T-cell (primary cell): ENCODE measurements around the gene ABCC12. TPM values are rescaled to one million over a fixed set of nuclear protein-coding genes. Genes with fewer than 3 reads are reported as not detected.

Experiments used
- ATAC-seq, 4 experiments: fragments of 200-7000 bp in 3 of 4; fragments of 150-1000 bp in 1 of 4; cut with Tn5 transposase; replicated peaks in 1 of 4; 1 replicate in 3 of 4; 2 replicates in 1 of 4; pipeline ENCODE4 v1.10.0; 2021; ENCODE audit warnings: moderate library complexity in 3 of 4, mild to moderate bottlenecking in 2 of 4, moderate number of reproducible peaks in 1 of 4
- CTCF ChIA-PET, 2 donors: fragments of 300-600 bp; sonication (Branson Sonifier 250); formaldehyde crosslinking; loops; one replicate each; lab custom pipeline; 2022; ENCODE audit warnings: antibody characterized with exemption in 2 of 2; lab: Charles Lee
- POLR2A ChIA-PET, 2 donors: fragments of 300-600 bp; sonication (Branson Sonifier 250); formaldehyde crosslinking; loops; one replicate each; lab custom pipeline; 2022; ENCODE audit warnings: antibody characterized with exemption in 2 of 2; lab: Charles Lee
- DNase-seq, 35 experiments: peaks; one replicate each; pipeline versions ENCODE4 v3.0.0 to v3.0.0-alpha.2; 2013 to 2023
- H3K27ac ChIP-seq: one replicate; pipeline ENCODE4 v1.5.1; 2013; ENCODE audit warnings: low read length
- H3K27me3 ChIP-seq, 2 experiments: replicated peaks in 1 of 2; 1 replicate in 1 of 2; 2 replicates in 1 of 2; pipeline versions ENCODE4 v1.6.1 to v1.7.0; 2013; ENCODE audit warnings: low read length in 1 of 2, mixed read lengths in 1 of 2; ENCODE audit not compliant: control insufficient read depth in 2 of 2, insufficient read depth in 2 of 2; ENCODE audit errors: extremely low read depth in 1 of 2
- H3K36me3 ChIP-seq, 2 donors: 1 replicate in 1 of 2; 2 replicates in 1 of 2; pipeline versions ENCODE4 v1.6.1 to v1.7.0; 2013; ENCODE audit warnings: low read length in 1 of 2; ENCODE audit not compliant: control insufficient read depth in 2 of 2, insufficient read depth in 1 of 2; ENCODE audit errors: extremely low read depth in 1 of 2
- H3K4me1 ChIP-seq, 2 experiments: 1 replicate in 1 of 2; 2 replicates in 1 of 2; pipeline versions ENCODE4 v1.6.1 to v1.7.0; 2013; ENCODE audit warnings: low read length in 2 of 2, mixed read lengths in 1 of 2; ENCODE audit not compliant: insufficient read depth in 2 of 2, control insufficient read depth in 1 of 2; ENCODE audit errors: extremely low read depth in 1 of 2
- H3K4me3 ChIP-seq, 2 donors: 1 replicate in 1 of 2; 2 replicates in 1 of 2; pipeline versions ENCODE4 v1.5.1 to v1.7.0; 2013; ENCODE audit warnings: mild to moderate bottlenecking in 2 of 2, low read length in 1 of 2, moderate library complexity in 1 of 2; ENCODE audit not compliant: control insufficient read depth in 1 of 2; ENCODE audit errors: extremely low read depth in 1 of 2
- H3K9me3 ChIP-seq: 2 replicates; pipeline ENCODE4 v1.7.0; 2013
- H3K27ac Mint-ChIP-seq, 2 donors: one replicate each; pipeline ENCODE4 v1.8.0; 2020 to 2021; ENCODE audit warnings: mild to moderate bottlenecking in 2 of 2, mixed read lengths in 2 of 2
- H3K27me3 Mint-ChIP-seq, 2 donors: one replicate each; pipeline ENCODE4 v1.8.0; 2021 to 2022; ENCODE audit warnings: mixed read lengths in 2 of 2
- H3K36me3 Mint-ChIP-seq: one replicate; pipeline ENCODE4 v1.8.0; 2021; ENCODE audit warnings: mixed read lengths
- H3K4me1 Mint-ChIP-seq, 3 donors: one replicate each; pipeline ENCODE4 v1.8.0; 2020 to 2022; ENCODE audit warnings: mixed read lengths in 3 of 3, mild to moderate bottlenecking in 1 of 3
- H3K4me3 Mint-ChIP-seq, 3 donors: one replicate each; pipeline ENCODE4 v1.8.0; 2020 to 2022; ENCODE audit warnings: mild to moderate bottlenecking in 3 of 3, mixed read lengths in 3 of 3, moderate library complexity in 3 of 3
- H3K9me3 Mint-ChIP-seq, 3 donors: one replicate each; pipeline ENCODE4 v1.8.0; 2020 to 2022; ENCODE audit warnings: mixed read lengths in 3 of 3
- WGBS: methylation state at CpG from one replicate; pipeline ENCODE4 v1.1.5; 2013; ENCODE audit warnings: missing lambda C conversion rate; ENCODE audit not compliant: insufficient coverage; 5-methylcytosine and 5-hydroxymethylcytosine counted together
- total RNA-seq, 35 experiments: library from RNA in 6 of 35; stranded (reverse) in 6 of 35; fragments of 120-200 nt in 1 of 35; gene quantifications; one replicate each; pipeline versions ENCODE4 v1.2.1 to v1.2.4 and lab custom pipeline; 2013 to 2026

ABCC12 gene
- total RNA-seq, 5 donors from 2014 or later (not counting 1 experiment from before 2014, with no cell fraction given): not detected

DNA sequence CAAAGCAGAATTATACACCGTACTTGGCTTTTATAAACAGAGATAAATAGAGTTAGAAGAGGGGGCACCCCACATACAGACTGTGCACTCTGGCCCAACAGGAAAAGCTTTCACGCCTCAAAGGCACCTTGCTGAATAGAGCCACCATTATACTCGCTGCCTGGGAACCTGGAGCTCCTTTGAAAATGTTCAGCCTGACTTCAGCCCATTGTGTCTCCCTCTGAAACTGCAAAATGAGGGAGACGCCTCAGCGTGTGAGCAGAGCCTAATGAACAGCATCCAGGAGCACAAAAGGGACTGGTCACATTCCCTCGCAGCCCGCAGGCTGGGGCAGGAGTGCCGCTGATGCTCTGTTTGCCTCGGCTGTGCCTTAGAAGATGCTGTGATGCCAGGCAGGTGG is 46.3 kb downstream of the ABCC12 start:
- Mint-ChIP-seq H3K9me3 (no peaks in the 10 kb centered on the region), H3K4me1 (no peaks in the 10 kb centered on the region), H3K4me3 (no peak overlapping the region), H3K27me3 (peaks cover 0 to 5% of the 10 kb centered on the region in 2 donors), H3K27ac (no peak overlapping the region), H3K36me3 (no peaks in the 10 kb centered on the region)
- no peak overlapping the region for H3K4me3 ChIP-seq
- peaks cover 0 to 25% of the 10 kb centered on the region in 2 experiments for H3K27me3 ChIP-seq
- H3K36me3 ChIP-seq: no peaks in the 10 kb centered on the region
- WGBS: 67% methylated on average over 6 of the region's 9 CpGs
- ATAC-seq (no peak), DNase-seq (no peak)
- ChIA-PET POLR2A (no interaction called here), CTCF (no interaction called here)
- H3K9me3 ChIP-seq: no peaks in the 10 kb centered on the region
- H3K4me1 ChIP-seq: no peaks in the 10 kb centered on the region
- H3K27ac ChIP-seq: no peak overlapping the region

DNA sequence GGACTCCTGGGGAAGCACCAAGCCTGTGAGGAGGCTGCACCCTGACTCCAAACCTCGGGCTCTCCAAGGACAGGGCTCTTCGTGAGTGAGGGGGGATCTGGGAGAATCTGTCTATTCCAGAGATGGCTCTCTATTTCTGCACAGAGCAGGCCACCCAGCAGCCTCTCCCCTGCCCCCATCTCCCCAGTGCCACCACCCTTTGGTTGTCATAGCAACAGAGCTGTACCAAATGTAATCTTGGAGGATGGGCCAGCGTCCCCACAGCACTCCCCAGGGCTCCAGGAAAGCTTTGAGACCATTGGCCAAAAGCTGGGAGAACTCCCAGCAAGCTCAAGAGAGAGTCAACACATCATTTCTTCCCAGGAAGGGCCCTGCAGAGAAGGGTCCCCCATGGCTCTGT is 49.3 kb downstream of the ABCC12 start:
- ATAC-seq: no peak
- Histone ChIP-seq H3K36me3 (no peaks in the 10 kb centered on the region), H3K4me3 (no peak overlapping the region), H3K27me3 (peaks cover 0 to 15% of the 10 kb centered on the region in 2 experiments), H3K27ac (no peak overlapping the region), H3K9me3 (no peaks in the 10 kb centered on the region), H3K4me1 (no peaks in the 10 kb centered on the region)
- DNase-seq: no peak
- Mint-ChIP-seq H3K27me3 (peaks cover 6 to 12% of the 10 kb centered on the region in 2 donors), H3K9me3 (no peaks in the 10 kb centered on the region), H3K27ac (no peak overlapping the region), H3K4me1 (peaks cover 0 to 3% (median 0%) of the 10 kb centered on the region in 3 donors), H3K4me3 (no peak overlapping the region), H3K36me3 (no peaks in the 10 kb centered on the region)
- POLR2A ChIA-PET: no interaction called here
- WGBS: no CpG with 5 or more reads among the region's 3 CpGs
- CTCF ChIA-PET: no interaction called here

Other genes starting within 250 kb of the ABCC12 start
- gene LONP2, start 88.3 kb upstream of the ABCC12 start, total RNA-seq: 10 to 100 TPM; 69.9 to 92.9 (median 84.7) TPM
- gene ABCC11, start 91.5 kb upstream of the ABCC12 start, total RNA-seq: under 1 TPM in 3 of 5 donors, not detected in 2; 0.07 to 0.29 (median 0.25) TPM
- gene SIAH1, start 229.4 kb upstream of the ABCC12 start, total RNA-seq: 10 to 100 TPM; 13.8 to 41.1 (median 15.0) TPM